SK-N-SH (cell line): ENCODE measurements around the gene C16orf87.

ENCODE experiments used
- CTCF ChIP-seq: fragments of 200-600 bp; sonication (generic); IDR thresholded peaks from 2 replicates; pipeline ENCODE4 v1.6.1; 2017; ENCODE audit warnings: antibody characterized with exemption, mild to moderate bottlenecking, moderate library complexity
- EP300 ChIP-seq, 2 experiments: IDR thresholded peaks; 2 replicates each; pipeline versions ENCODE4 v1.4.0 to v1.6.1; 2012; ENCODE audit warnings: borderline replicate concordance in 1 of 2, low read depth in 1 of 2, low read length in 1 of 2
- MXI1 ChIP-seq: IDR thresholded peaks from 2 replicates; pipeline ENCODE4 v1.6.1; 2012; ENCODE audit warnings: mild to moderate bottlenecking, low read depth, low read length, improper control_type of control experiment
- POLR2AphosphoS5 ChIP-seq: IDR thresholded peaks from 2 replicates; pipeline ENCODE4 v1.6.1; 2012; ENCODE audit warnings: low read depth, low read length
- RXRA ChIP-seq: IDR thresholded peaks from 2 replicates; pipeline ENCODE4 v1.4.0; 2012; ENCODE audit warnings: low read depth, mild to moderate bottlenecking, borderline replicate concordance
- SIN3A ChIP-seq: IDR thresholded peaks from 2 replicates; pipeline ENCODE4 v1.6.1; 2012; ENCODE audit warnings: low read depth, mild to moderate bottlenecking, low read length, moderate library complexity, borderline replicate concordance

DNA sequence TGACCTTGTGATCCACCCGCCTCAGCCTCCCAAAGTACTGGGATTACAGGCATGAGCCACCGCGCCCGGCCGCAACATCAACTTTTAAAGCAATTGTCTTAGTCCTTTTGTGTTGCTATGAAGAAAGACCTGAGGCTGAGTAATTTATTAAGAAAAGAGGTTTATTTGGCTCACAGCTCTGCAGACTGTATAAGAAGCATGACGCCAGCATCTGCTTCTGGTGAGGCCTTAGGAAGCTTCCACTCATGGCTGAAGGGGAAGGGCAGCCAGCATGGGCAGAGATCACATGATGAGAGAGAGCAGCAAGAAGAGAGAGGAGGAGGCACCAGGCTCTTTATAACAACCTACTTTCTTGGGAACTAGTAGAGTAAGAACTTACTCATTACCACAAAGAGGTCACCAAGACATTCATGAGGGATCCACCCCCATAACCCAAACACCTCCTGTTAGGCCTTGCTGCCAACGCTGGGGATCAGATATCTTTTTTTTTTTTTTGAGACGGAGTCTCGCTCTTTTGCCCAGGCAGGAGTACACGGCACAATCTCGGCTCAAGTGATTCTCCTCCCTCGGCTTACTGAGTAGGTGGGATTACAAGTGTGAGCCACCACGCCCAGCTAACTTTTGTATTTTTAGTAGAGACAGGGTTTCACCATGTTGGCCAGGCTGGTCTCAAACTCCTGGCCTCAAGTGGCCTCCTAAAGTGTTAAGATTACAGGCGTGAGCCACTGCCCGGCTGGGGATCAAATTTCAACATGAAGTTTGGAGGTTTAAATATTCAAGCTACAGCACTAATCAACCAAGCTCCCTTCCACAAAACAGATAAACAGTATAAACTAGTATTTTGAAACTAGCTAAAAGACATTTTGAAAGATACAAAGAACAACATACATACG, 31.8 kb upstream of the C16orf87 start:
- TF ChIP-seq MXI1: no peak
- TF ChIP-seq SIN3A: no peak
- TF ChIP-seq RXRA: no peak
- no peak for TF ChIP-seq CTCF
- TF ChIP-seq POLR2AphosphoS5: no peak
- no peak for TF ChIP-seq EP300 (IDR thresholded peaks at IDR 0.05; ENCODE audit: borderline replicate concordance in 1 of 2, low read depth in 1 of 2, low read length in 1 of 2)
